Omental fat pad (tissue), 4 donors: ENCODE data around the gene EPHA1. TPM values are rescaled to one million over a fixed set of nuclear protein-coding genes. Genes with fewer than 3 reads are reported as not detected.

Experiments
- small RNA-seq: library from RNA; depleted of rRNA; stranded (forward); fragments of <200 nt; gene quantifications from one replicate; pipeline ENCODE3, GENCODE V24; 2016
- total RNA-seq, 4 donors: library from RNA; depleted of rRNA; stranded (reverse); fragments of >200 nt; gene quantifications; one replicate each; pipeline ENCODE4 v1.1.0, GENCODE V29; 2016

The EPHA1 gene
- total RNA-seq, 4 donors from 2014 or later, result 0.13 to 0.46 TPM; not detected in 2

Small RNAs within 50 kb of the gene (small RNA-seq; reads per million reads assigned to genes)
- gene MIR6892, result 0.90 reads per million

Other genes starting within 250 kb of the EPHA1 start
- gene TAS2R39, start 225.4 kb downstream of the EPHA1 start, total RNA-seq, result not detected
- not detected for gene TAS2R40, start 186.8 kb downstream of the EPHA1 start, total RNA-seq
- 100 to 1,000 TPM; 159 to 243 (median 177) TPM for gene GSTK1, start 145.4 kb downstream of the EPHA1 start, total RNA-seq
- 1 to 10 TPM in 3 of 4 donors, not detected in 1; 1.1 to 3.8 (median 1.6) TPM for gene TMEM139, start 123.9 kb downstream of the EPHA1 start, total RNA-seq
- gene CASP2, start 120.5 kb downstream of the EPHA1 start, total RNA-seq, result 10 to 100 TPM in 3 of 4 donors, 1 to 10 TPM in 1; 7.7 to 21.6 (median 13.3) TPM
- gene CLCN1, start 92.7 kb downstream of the EPHA1 start, total RNA-seq, result under 1 TPM in 2 of 4 donors, not detected in 2; 0.24 to 0.79 TPM
- 1 to 10 TPM in 1 of 4 donors, under 1 TPM in 3; 0.56 to 1.2 (median 0.77) TPM for gene FAM131B, start 46.1 kb downstream of the EPHA1 start, total RNA-seq
- 100 to 1,000 TPM in 1 of 4 donors, 10 to 100 TPM in 3; 48.2 to 138 (median 62.8) TPM for gene ZYX, start 27.5 kb downstream of the EPHA1 start, total RNA-seq
- not detected for gene TAS2R60, start 34.6 kb upstream of the EPHA1 start, total RNA-seq
- gene TAS2R41, start 69.0 kb upstream of the EPHA1 start, total RNA-seq, result not detected
- gene CTAGE15, start 162.9 kb upstream of the EPHA1 start, total RNA-seq, result 1 to 10 TPM in 1 of 4 donors, under 1 TPM in 2, not detected in 1; 0.74 to 1.3 (median 0.79) TPM
- gene TCAF2, start 212.1 kb upstream of the EPHA1 start, total RNA-seq, result 1 to 10 TPM; 1.4 to 8.2 (median 4.8) TPM